K562 (cell line): ENCODE data around the gene LYRM7. TPM values are rescaled to one million over a fixed set of nuclear protein-coding genes. Genes with fewer than 3 reads are reported as not detected.

Experiments
- CBX1 ChIP-seq: sonication (generic); IDR thresholded peaks from 2 replicates; pipeline ENCODE4 v1.6.1; 2016; ENCODE audit warnings: antibody characterized with exemption, low read depth, mild to moderate bottlenecking
- NCOA6 ChIP-seq: fragments of 450-650 bp; IDR thresholded peaks from 2 replicates; pipeline ENCODE4 v1.6.1; 2017; ENCODE audit warnings: mild to moderate bottlenecking
- TAF9B ChIP-seq: fragments of 450-650 bp; IDR thresholded peaks from 2 replicates; pipeline ENCODE4 v1.6.1; 2018; ENCODE audit warnings: mild to moderate bottlenecking; ENCODE audit not compliant: partially characterized antibody
- polyA plus RNA-seq, 8 experiments: library from polyadenylated mRNA; depleted of rRNA in 4 of 8; stranded (reverse) in 5 of 8; unstranded in 3 of 8; fragments of >200 nt; fragmentation: Nextera tagmentation in 2 of 8; fragmentation: Illumina TruSeq in 1 of 8; extraction: Ambion mirVana in 2 of 8; extraction: Trizol in 1 of 8; gene quantifications; 2 replicates each; pipeline versions ENCODE4 v1.2.1 to v1.2.3, GENCODE V29; 2011 to 2014; ENCODE audit warnings: inconsistent platforms in 1 of 8, missing spikeins in 1 of 8
- total RNA-seq, 7 experiments: library from RNA; depleted of rRNA in 6 of 7; stranded (reverse); fragments of >200 nt in 6 of 7; fragmentation: Illumina TruSeq in 2 of 7; extraction: Trizol in 2 of 7; gene quantifications; 2 replicates each; pipeline versions ENCODE4 v1.2.1 to v1.2.3, GENCODE V29; 2011 to 2021; ENCODE audit warnings: low replicate concordance in 1 of 7
- TF ChIP-seq, protein P1 (sequence below): fragments of 250-450 bp; sonication (Bioruptor Pico); IDR thresholded peaks from 2 replicates; pipeline ENCODE4 v1.4.0; 2020
- TF ChIP-seq, protein P2 (sequence below): fragments of 450-650 bp; IDR thresholded peaks from 2 replicates; pipeline ENCODE4 v1.6.1; 2016; ENCODE audit warnings: mild to moderate bottlenecking, moderate library complexity
- TF ChIP-seq, protein P3 (sequence below): fragments of 150-350 bp; conservative IDR thresholded peaks from 2 replicates; pipeline ENCODE4 v1.6.1; 2014; ENCODE audit warnings: low read length

The LYRM7 gene
- total and polyA plus RNA-seq, 9 of the 15 experiments (the other 6 are each of a cell fraction or from before 2014, with no cell fraction given) = 16.2 to 70.1 (median 33.3) TPM

DNA sequence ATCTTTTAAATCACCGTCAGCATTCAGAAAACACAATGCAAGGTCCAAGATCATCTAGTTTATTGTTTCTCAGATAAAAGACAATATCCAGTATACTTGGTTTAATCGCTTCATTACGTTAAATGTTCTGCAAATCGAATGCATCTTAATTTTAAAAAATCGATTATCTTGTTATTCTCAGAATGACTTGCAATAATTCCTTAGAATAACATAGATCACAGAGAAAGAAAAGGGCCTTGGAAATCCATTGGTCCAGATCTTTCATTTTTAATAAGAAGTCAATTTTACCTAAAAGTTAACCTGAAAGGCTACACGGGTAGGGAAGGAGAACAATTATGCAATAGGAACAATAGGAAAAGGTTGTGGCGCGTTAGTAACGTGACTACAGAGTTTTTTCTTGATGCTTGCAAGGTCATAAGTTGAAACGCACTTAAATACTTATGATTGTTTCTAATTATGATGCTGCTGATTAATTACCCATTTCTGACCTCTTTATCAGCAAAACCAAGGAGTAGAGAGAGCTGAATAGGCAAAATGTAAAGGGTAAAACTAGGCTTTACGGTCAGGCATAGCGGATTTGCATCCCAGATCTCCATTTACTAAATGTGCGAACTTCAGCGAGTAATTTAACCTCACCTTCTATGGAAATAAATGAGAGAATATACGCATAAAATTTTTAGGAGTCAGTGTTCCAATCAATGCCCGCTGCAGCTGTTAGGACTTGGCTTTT lies 769 bp upstream of the LYRM7 start (continued):
- TF ChIP-seq, protein P1, sequence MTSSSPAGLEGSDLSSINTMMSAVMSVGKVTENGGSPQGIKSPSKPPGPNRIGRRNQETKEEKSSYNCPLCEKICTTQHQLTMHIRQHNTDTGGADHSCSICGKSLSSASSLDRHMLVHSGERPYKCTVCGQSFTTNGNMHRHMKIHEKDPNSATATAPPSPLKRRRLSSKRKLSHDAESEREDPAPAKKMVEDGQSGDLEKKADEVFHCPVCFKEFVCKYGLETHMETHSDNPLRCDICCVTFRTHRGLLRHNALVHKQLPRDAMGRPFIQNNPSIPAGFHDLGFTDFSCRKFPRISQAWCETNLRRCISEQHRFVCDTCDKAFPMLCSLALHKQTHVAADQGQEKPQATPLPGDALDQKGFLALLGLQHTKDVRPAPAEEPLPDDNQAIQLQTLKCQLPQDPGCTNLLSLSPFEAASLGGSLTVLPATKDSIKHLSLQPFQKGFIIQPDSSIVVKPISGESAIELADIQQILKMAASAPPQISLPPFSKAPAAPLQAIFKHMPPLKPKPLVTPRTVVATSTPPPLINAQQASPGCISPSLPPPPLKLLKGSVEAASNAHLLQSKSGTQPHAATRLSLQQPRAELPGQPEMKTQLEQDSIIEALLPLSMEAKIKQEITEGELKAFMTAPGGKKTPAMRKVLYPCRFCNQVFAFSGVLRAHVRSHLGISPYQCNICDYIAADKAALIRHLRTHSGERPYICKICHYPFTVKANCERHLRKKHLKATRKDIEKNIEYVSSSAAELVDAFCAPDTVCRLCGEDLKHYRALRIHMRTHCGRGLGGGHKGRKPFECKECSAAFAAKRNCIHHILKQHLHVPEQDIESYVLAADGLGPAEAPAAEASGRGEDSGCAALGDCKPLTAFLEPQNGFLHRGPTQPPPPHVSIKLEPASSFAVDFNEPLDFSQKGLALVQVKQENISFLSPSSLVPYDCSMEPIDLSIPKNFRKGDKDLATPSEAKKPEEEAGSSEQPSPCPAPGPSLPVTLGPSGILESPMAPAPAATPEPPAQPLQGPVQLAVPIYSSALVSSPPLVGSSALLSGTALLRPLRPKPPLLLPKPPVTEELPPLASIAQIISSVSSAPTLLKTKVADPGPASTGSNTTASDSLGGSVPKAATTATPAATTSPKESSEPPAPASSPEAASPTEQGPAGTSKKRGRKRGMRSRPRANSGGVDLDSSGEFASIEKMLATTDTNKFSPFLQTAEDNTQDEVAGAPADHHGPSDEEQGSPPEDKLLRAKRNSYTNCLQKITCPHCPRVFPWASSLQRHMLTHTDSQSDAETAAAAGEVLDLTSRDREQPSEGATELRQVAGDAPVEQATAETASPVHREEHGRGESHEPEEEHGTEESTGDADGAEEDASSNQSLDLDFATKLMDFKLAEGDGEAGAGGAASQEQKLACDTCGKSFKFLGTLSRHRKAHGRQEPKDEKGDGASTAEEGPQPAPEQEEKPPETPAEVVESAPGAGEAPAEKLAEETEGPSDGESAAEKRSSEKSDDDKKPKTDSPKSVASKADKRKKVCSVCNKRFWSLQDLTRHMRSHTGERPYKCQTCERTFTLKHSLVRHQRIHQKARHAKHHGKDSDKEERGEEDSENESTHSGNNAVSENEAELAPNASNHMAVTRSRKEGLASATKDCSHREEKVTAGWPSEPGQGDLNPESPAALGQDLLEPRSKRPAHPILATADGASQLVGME (CRISPR knock-in tag) = no peak
- TF ChIP-seq, protein P2, sequence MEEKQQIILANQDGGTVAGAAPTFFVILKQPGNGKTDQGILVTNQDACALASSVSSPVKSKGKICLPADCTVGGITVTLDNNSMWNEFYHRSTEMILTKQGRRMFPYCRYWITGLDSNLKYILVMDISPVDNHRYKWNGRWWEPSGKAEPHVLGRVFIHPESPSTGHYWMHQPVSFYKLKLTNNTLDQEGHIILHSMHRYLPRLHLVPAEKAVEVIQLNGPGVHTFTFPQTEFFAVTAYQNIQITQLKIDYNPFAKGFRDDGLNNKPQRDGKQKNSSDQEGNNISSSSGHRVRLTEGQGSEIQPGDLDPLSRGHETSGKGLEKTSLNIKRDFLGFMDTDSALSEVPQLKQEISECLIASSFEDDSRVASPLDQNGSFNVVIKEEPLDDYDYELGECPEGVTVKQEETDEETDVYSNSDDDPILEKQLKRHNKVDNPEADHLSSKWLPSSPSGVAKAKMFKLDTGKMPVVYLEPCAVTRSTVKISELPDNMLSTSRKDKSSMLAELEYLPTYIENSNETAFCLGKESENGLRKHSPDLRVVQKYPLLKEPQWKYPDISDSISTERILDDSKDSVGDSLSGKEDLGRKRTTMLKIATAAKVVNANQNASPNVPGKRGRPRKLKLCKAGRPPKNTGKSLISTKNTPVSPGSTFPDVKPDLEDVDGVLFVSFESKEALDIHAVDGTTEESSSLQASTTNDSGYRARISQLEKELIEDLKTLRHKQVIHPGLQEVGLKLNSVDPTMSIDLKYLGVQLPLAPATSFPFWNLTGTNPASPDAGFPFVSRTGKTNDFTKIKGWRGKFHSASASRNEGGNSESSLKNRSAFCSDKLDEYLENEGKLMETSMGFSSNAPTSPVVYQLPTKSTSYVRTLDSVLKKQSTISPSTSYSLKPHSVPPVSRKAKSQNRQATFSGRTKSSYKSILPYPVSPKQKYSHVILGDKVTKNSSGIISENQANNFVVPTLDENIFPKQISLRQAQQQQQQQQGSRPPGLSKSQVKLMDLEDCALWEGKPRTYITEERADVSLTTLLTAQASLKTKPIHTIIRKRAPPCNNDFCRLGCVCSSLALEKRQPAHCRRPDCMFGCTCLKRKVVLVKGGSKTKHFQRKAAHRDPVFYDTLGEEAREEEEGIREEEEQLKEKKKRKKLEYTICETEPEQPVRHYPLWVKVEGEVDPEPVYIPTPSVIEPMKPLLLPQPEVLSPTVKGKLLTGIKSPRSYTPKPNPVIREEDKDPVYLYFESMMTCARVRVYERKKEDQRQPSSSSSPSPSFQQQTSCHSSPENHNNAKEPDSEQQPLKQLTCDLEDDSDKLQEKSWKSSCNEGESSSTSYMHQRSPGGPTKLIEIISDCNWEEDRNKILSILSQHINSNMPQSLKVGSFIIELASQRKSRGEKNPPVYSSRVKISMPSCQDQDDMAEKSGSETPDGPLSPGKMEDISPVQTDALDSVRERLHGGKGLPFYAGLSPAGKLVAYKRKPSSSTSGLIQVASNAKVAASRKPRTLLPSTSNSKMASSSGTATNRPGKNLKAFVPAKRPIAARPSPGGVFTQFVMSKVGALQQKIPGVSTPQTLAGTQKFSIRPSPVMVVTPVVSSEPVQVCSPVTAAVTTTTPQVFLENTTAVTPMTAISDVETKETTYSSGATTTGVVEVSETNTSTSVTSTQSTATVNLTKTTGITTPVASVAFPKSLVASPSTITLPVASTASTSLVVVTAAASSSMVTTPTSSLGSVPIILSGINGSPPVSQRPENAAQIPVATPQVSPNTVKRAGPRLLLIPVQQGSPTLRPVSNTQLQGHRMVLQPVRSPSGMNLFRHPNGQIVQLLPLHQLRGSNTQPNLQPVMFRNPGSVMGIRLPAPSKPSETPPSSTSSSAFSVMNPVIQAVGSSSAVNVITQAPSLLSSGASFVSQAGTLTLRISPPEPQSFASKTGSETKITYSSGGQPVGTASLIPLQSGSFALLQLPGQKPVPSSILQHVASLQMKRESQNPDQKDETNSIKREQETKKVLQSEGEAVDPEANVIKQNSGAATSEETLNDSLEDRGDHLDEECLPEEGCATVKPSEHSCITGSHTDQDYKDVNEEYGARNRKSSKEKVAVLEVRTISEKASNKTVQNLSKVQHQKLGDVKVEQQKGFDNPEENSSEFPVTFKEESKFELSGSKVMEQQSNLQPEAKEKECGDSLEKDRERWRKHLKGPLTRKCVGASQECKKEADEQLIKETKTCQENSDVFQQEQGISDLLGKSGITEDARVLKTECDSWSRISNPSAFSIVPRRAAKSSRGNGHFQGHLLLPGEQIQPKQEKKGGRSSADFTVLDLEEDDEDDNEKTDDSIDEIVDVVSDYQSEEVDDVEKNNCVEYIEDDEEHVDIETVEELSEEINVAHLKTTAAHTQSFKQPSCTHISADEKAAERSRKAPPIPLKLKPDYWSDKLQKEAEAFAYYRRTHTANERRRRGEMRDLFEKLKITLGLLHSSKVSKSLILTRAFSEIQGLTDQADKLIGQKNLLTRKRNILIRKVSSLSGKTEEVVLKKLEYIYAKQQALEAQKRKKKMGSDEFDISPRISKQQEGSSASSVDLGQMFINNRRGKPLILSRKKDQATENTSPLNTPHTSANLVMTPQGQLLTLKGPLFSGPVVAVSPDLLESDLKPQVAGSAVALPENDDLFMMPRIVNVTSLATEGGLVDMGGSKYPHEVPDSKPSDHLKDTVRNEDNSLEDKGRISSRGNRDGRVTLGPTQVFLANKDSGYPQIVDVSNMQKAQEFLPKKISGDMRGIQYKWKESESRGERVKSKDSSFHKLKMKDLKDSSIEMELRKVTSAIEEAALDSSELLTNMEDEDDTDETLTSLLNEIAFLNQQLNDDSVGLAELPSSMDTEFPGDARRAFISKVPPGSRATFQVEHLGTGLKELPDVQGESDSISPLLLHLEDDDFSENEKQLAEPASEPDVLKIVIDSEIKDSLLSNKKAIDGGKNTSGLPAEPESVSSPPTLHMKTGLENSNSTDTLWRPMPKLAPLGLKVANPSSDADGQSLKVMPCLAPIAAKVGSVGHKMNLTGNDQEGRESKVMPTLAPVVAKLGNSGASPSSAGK = no peak
- TF ChIP-seq CBX1 (no peak), NCOA6 (no peak), TAF9B (no peak)
- TF ChIP-seq, protein P3, sequence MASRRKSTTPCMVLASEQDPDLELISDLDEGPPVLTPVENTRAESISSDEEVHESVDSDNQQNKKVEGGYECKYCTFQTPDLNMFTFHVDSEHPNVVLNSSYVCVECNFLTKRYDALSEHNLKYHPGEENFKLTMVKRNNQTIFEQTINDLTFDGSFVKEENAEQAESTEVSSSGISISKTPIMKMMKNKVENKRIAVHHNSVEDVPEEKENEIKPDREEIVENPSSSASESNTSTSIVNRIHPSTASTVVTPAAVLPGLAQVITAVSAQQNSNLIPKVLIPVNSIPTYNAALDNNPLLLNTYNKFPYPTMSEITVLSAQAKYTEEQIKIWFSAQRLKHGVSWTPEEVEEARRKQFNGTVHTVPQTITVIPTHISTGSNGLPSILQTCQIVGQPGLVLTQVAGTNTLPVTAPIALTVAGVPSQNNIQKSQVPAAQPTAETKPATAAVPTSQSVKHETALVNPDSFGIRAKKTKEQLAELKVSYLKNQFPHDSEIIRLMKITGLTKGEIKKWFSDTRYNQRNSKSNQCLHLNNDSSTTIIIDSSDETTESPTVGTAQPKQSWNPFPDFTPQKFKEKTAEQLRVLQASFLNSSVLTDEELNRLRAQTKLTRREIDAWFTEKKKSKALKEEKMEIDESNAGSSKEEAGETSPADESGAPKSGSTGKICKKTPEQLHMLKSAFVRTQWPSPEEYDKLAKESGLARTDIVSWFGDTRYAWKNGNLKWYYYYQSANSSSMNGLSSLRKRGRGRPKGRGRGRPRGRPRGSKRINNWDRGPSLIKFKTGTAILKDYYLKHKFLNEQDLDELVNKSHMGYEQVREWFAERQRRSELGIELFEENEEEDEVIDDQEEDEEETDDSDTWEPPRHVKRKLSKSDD = no peak
